ENCODE results near the gene OTOR. TPM values are rescaled to one million over a fixed set of nuclear protein-coding genes. Genes with fewer than 3 reads are reported as not detected.

OTOR gene
- total RNA-seq, 3 donors from 2014 or later = not detected

DNA sequence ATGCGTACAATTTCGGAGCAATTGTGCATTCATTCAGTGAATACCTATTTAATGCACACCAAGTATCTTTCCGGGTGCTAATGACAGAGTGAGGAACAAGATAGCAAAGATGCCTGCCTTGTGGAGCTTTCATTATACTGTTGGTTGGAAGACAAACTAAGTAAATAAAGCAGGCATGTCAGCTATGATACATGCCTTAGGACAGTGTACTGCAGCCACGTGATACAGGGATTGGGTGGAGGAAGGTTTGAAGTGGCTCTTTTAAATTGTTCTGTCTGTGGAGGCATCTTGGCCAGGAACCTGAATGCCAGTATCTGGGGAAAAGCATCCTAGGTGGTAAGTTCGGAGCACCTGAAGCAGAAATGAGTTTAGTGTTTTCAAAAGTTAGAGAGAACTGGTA is 3.0 kb upstream of the OTOR start:
- Histone ChIP-seq H3K27me3 (no peaks in the 10 kb centered on the region), H3K9me3 (no peaks in the 10 kb centered on the region), H3K4me1 (no peaks in the 10 kb centered on the region), H3K27ac (no peak overlapping the region), H3K4me3 (no peak overlapping the region), H3K36me3 (no peaks in the 10 kb centered on the region)
- intact Hi-C loops (cut with DNase I; ENCODE audit: low total_unique reads) = no loop called here
- no peak for DNase-seq (ENCODE audit: low spot score in 2 of 2)
- TF ChIP-seq, protein P1, sequence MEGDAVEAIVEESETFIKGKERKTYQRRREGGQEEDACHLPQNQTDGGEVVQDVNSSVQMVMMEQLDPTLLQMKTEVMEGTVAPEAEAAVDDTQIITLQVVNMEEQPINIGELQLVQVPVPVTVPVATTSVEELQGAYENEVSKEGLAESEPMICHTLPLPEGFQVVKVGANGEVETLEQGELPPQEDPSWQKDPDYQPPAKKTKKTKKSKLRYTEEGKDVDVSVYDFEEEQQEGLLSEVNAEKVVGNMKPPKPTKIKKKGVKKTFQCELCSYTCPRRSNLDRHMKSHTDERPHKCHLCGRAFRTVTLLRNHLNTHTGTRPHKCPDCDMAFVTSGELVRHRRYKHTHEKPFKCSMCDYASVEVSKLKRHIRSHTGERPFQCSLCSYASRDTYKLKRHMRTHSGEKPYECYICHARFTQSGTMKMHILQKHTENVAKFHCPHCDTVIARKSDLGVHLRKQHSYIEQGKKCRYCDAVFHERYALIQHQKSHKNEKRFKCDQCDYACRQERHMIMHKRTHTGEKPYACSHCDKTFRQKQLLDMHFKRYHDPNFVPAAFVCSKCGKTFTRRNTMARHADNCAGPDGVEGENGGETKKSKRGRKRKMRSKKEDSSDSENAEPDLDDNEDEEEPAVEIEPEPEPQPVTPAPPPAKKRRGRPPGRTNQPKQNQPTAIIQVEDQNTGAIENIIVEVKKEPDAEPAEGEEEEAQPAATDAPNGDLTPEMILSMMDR (IDR thresholded peaks at IDR 0.05) = no peak
- TF ChIP-seq POLR2AphosphoS5 (IDR thresholded peaks at IDR 0.05) = no peak
- TF ChIP-seq POLR2A (IDR thresholded peaks at IDR 0.05) = no peak

DNA sequence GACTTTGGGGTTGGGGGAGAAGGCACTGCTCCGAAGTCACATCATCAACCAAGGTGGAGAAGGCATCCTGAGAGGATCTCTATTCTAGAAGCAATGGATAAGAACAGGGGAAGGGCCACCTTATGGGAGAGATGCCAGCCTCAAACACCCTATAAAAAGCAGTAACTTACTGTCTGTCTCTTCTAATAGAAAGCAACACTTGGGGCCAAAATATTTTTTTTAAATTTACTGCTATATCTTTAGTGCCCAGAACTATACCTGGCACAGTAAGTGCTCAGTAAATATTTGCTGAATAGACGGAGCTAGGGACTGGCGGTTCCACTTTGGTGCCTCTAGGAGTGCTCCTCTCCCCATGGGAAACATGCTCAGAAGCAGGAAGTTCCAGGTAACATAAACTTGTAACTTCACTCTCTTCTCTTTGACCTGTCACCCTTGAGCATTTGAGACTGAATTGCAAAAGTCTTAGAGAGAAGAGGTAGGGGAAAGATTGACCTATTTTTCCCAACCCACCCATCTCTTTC is 807 bp upstream of the OTOR start:
- H3K4me1 ChIP-seq = no peaks in the 10 kb centered on the region
- H3K4me3 ChIP-seq = no peak overlapping the region
- TF ChIP-seq POLR2AphosphoS5 (IDR thresholded peaks at IDR 0.05) = no peak
- TF ChIP-seq, protein P1 (IDR thresholded peaks at IDR 0.05) = no peak
- no peak for TF ChIP-seq POLR2A (IDR thresholded peaks at IDR 0.05)
- H3K27ac ChIP-seq = no peak overlapping the region
- DNase-seq (ENCODE audit: low spot score in 2 of 2) = no peak
- H3K9me3 ChIP-seq = no peaks in the 10 kb centered on the region
- H3K36me3 ChIP-seq = no peaks in the 10 kb centered on the region
- intact Hi-C loops (cut with DNase I; ENCODE audit: low total_unique reads) = no loop called here
- H3K27me3 ChIP-seq = no peaks in the 10 kb centered on the region

DNA sequence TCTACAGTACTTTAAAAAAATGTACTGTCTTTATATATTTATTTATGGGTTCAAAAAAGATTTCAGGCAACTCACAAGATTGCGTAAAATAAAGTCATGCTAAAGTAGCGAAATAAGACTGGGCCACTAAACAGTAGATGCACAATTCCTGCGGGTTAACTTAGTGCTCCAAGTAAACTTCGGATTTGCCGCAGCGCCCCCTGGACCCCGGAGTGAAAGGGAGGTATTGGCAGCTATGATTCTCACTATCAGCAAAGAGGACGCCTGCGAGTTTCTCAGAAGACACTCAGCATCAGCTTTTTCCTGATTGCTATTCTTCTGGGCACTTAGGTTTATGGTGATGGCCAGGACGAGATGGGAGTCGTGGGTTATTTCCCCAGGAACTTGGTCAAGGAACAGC is 1.4 kb downstream of the OTOR start:
- Histone ChIP-seq H3K9me3 (no peaks in the 10 kb centered on the region), H3K27me3 (no peaks in the 10 kb centered on the region), H3K27ac (no peak overlapping the region), H3K4me1 (no peaks in the 10 kb centered on the region), H3K36me3 (no peaks in the 10 kb centered on the region), H3K4me3 (no peak overlapping the region)
- DNase-seq (ENCODE audit: low spot score in 2 of 2) = no peak
- intact Hi-C loops (cut with DNase I; ENCODE audit: low total_unique reads) = no loop called here
- TF ChIP-seq, protein P1 (IDR thresholded peaks at IDR 0.05) = no peak
- TF ChIP-seq POLR2AphosphoS5 (IDR thresholded peaks at IDR 0.05) = no peak
- no peak for TF ChIP-seq POLR2A (IDR thresholded peaks at IDR 0.05)

DNA sequence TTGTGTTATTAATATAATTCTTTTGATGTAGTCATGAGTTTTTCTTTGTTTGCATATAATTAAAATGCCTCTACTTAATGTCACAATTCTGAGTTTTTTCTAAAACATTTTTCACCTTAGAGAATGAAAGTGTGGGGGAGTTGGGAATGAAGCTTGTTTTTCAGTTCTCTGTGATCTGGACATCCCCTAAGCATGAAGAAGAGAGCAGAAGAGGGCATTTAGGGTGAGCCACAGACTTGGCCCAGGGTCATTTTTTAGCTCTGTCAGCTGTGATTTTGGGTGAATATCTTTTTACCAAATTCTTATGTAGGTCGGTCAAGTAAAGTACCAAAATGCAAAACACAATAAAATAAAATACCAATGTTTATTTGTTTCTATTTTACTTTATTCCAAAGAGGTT is 3.9 kb downstream of the OTOR start:
- Histone ChIP-seq H3K36me3 (no peaks in the 10 kb centered on the region), H3K4me1 (no peaks in the 10 kb centered on the region), H3K27me3 (no peaks in the 10 kb centered on the region), H3K4me3 (no peak overlapping the region), H3K27ac (no peak overlapping the region), H3K9me3 (no peaks in the 10 kb centered on the region)
- no peak for DNase-seq (ENCODE audit: low spot score in 2 of 2)
- intact Hi-C loops (cut with DNase I; ENCODE audit: low total_unique reads) = no loop called here
- no peak for TF ChIP-seq POLR2A (IDR thresholded peaks at IDR 0.05)
- TF ChIP-seq, protein P1 (IDR thresholded peaks at IDR 0.05) = no peak
- TF ChIP-seq POLR2AphosphoS5 (IDR thresholded peaks at IDR 0.05) = no peak

DNA sequence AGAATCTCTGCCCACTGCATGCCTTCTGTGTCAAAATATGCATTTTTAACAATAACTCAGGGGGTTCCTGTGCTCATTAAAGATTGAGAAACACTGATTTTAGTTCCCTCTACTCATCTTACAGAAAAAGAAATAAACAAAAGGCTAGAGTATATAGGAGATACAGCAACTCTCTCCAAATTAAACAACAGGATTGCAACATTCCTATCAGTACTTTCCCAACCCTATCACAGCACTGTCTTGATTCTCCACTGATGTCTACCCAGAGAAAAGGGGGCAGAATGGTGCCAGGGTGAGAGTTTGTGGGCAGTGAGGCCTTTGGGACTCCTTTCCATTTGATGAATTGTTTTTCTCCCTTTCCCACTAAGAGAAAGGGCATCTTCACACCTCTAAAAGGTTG is 4.7 kb downstream of the OTOR start:
- no peaks in the 10 kb centered on the region for H3K36me3 ChIP-seq
- H3K4me1 ChIP-seq = no peaks in the 10 kb centered on the region
- no peaks in the 10 kb centered on the region for H3K27me3 ChIP-seq
- TF ChIP-seq, protein P1 (IDR thresholded peaks at IDR 0.05) = no peak
- TF ChIP-seq POLR2AphosphoS5 (IDR thresholded peaks at IDR 0.05) = no peak
- no peak for TF ChIP-seq POLR2A (IDR thresholded peaks at IDR 0.05)
- no peak for DNase-seq (ENCODE audit: low spot score in 2 of 2)
- no peak overlapping the region for H3K4me3 ChIP-seq
- no peaks in the 10 kb centered on the region for H3K9me3 ChIP-seq
- no peak overlapping the region for H3K27ac ChIP-seq
- intact Hi-C loops (cut with DNase I; ENCODE audit: low total_unique reads) = no loop called here
